Stimulated activated naive CD8-positive, alpha-beta T cell treated with anti-CD3 and anti-CD28 coated beads, Interleukin-15, amount 100 ng/mL, for 72 hours (primary cell): ENCODE results near the gene ANKRD11.
"Not testable (repeated sequence)": the region's sequence is repeated elsewhere in the genome, so short reads cannot be mapped to it uniquely, and the experiment has no call there.

Experiments
- ATAC-seq: fragments of 150-1000 bp; cut with Tn5 transposase; 2 replicates; pipeline ENCODE4 v1.10.0; 2021; ENCODE audit warnings: mild to moderate bottlenecking, moderate library complexity
- DNase-seq, 2 donors: peaks; one replicate each; pipeline ENCODE4 v3.0.0; 2021 to 2022
- H3K27ac Mint-ChIP-seq, 2 donors: one replicate each; pipeline ENCODE4 v1.8.0; 2022; ENCODE audit warnings: mild to moderate bottlenecking in 2 of 2, mixed read lengths in 2 of 2, moderate library complexity in 2 of 2
- H3K27me3 Mint-ChIP-seq: one replicate; pipeline ENCODE4 v1.8.0; 2022; ENCODE audit warnings: mixed read lengths
- H3K4me1 Mint-ChIP-seq: one replicate; pipeline ENCODE4 v1.8.0; 2022; ENCODE audit warnings: mild to moderate bottlenecking, mixed read lengths
- H3K4me3 Mint-ChIP-seq, 2 donors: one replicate each; pipeline ENCODE4 v1.8.0; 2022; ENCODE audit warnings: mild to moderate bottlenecking in 2 of 2, mixed read lengths in 2 of 2, moderate library complexity in 1 of 2
- H3K9me3 Mint-ChIP-seq, 2 donors: one replicate each; pipeline ENCODE4 v1.8.0; 2022; ENCODE audit warnings: mixed read lengths in 2 of 2

The ANKRD11 gene

GRCh38 chr16:89257757-89258465 lies 232.4 kb downstream of the ANKRD11 start:
- Mint-ChIP-seq H3K27me3 (peaks cover 44% of the 10 kb centered on the region), H3K27ac (no peak overlapping the region), H3K4me1 (peaks cover 32% of the 10 kb centered on the region), H3K4me3 (peak overlapping the region; percentile 59 to 82), H3K9me3 (no peaks in the 10 kb centered on the region)
- no peak for DNase-seq
- ATAC-seq, result no peak

DNA sequence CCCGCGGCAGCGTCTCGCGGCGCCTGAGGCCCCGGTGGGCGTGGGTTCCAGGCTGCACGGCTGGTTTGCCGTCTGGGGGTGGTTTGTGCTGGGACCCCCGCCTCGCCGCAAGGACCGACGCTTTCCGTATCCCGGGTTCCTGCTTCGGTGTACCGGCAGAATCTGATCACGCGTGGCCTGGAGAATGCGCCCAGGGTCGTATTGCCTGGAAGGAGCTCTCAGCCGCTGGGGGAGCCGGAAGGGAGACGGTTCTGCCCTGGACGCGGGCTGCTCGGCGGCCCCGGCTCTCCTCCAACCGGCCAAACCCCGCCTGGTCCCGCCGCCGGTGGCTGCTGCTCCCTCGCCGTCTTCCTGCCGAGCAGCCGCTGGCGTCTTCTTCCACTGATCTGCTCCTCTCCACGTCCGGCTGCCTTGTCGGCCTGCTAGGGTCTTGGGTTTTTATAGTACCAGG lies 233.1 kb downstream of the ANKRD11 start:
- Mint-ChIP-seq H3K4me3 (peak overlapping the region; percentile 59 to 82), H3K27ac (no peak overlapping the region), H3K4me1 (peaks cover 31% of the 10 kb centered on the region), H3K9me3 (no peaks in the 10 kb centered on the region), H3K27me3 (peaks cover 44% of the 10 kb centered on the region)
- DNase-seq (no peak), ATAC-seq (peak; percentile 49)

GRCh38 chr16:89256651-89257254 lies 233.6 kb downstream of the ANKRD11 start:
- Mint-ChIP-seq H3K27me3 (peaks cover 44% of the 10 kb centered on the region), H3K27ac (peak overlapping the region in 1 of 2 donors; percentile 86), H3K4me3 (peak overlapping the region; percentile 67 to 82), H3K9me3 (no peaks in the 10 kb centered on the region), H3K4me1 (peaks cover 25% of the 10 kb centered on the region)
- ATAC-seq (peak; percentile 98), DNase-seq (peak; percentile 76 to 78)

GRCh38 chr16:89253548-89254287 lies 236.6 kb downstream of the ANKRD11 start:
- Mint-ChIP-seq H3K9me3 (peaks cover 9 to 11% of the 10 kb centered on the region in 2 donors), H3K4me3 (no peak overlapping the region)
- no peak for ATAC-seq

GRCh38 chr16:89248196-89248982 lies 242.0 kb downstream of the ANKRD11 start:
- Mint-ChIP-seq H3K4me3 (peak overlapping the region; percentile 75 to 81), H3K9me3 (peaks cover 9 to 11% of the 10 kb centered on the region in 2 donors), H3K27me3 (no peaks in the 10 kb centered on the region), H3K4me1 (peaks cover 14% of the 10 kb centered on the region), H3K27ac (no peak overlapping the region)
- peak; percentile 1 for ATAC-seq
- DNase-seq, result no peak

More at GRCh38 chr16:89253548-89254287, 236.6 kb downstream of the ANKRD11 start:
- Mint-ChIP-seq H3K27ac (no peak overlapping the region), H3K27me3 (peaks cover 34% of the 10 kb centered on the region), H3K4me1 (peaks cover 21% of the 10 kb centered on the region)
- DNase-seq, result no peak

DNA sequence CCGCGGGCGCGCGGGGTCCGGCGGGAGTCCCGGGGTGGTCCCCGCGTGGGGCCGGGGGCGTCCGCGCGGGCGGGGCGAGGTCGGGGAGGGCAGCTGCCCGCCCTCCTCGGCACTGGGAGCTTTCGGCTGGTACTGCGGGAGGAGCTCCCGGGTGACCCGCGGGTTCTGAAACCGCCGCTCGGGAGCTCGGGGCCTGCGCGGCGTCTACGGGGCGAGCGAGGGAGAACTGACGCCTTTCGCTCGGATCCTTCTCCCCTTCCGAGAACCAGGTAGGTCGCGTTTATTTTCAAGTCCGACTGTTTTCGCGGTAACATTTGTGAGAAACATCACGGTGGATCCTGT lies 242.7 kb downstream of the ANKRD11 start:
- H3K27ac Mint-ChIP-seq, H3K27me3 Mint-ChIP-seq, DNase-seq: not testable (repeated sequence)
- Mint-ChIP-seq H3K9me3 (peaks cover 9 to 11% of the 10 kb centered on the region in 2 donors), H3K4me1 (peaks cover 21% of the 10 kb centered on the region), H3K4me3 (peak overlapping the region; percentile 75 to 81)
- peak; percentile 65 for ATAC-seq

- H3K4me1 Mint-ChIP-seq, result peaks cover 26% of the 10 kb centered on the region
- peak overlapping the region in 1 of 2 donors; percentile 48 for H3K27ac Mint-ChIP-seq
- DNase-seq, result peak; percentile 90 to 95
- peak overlapping the region; percentile 75 to 81 for H3K4me3 Mint-ChIP-seq
- ATAC-seq, result peak; percentile 85
- H3K27me3 Mint-ChIP-seq, result no peaks in the 10 kb centered on the region
- peaks cover 9 to 11% of the 10 kb centered on the region in 2 donors for H3K9me3 Mint-ChIP-seq
Observed at GRCh38 chr16:89246903-89247733, 243.2 kb downstream of the ANKRD11 start.

DNA sequence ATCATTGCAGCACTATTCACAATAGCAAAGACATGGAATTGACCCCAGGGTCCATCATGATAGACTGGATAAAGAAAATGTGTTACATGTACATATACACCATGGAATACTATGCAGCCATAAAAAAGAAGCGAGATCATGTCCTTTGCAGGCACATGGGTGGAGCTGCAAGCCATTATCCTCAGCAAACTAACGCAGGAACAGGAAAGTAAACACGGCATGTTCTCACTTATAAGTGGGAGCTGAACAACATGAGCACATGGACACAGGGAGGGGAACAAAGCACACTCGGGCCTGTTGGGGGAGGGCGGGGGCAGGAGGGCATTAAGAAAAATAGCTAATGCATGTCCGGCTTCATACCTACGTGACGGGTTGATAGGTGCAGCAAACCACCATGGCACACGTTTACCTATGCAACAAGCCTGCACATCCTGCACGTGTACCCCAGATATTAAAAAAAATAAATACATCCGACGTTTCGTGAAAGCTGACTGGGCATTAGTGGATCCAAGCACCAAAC lies 243.9 kb downstream of the ANKRD11 start:
- Mint-ChIP-seq H3K9me3 (peaks cover 9 to 11% of the 10 kb centered on the region in 2 donors), H3K4me3 (peak overlapping the region; percentile 75 to 81), H3K27me3 (no peaks in the 10 kb centered on the region), H3K27ac (peak overlapping the region in 1 of 2 donors; percentile 48), H3K4me1 (peaks cover 31% of the 10 kb centered on the region)
- ATAC-seq (no peak), DNase-seq (no peak)

- no peak for DNase-seq
- H3K4me3 Mint-ChIP-seq, result no peak overlapping the region
- H3K9me3 Mint-ChIP-seq, result peaks cover 1 to 2% of the 10 kb centered on the region in 2 donors
- no peak overlapping the region for H3K27ac Mint-ChIP-seq
- H3K4me1 Mint-ChIP-seq, result peaks cover 44% of the 10 kb centered on the region
- no peaks in the 10 kb centered on the region for H3K27me3 Mint-ChIP-seq
- no peak for ATAC-seq
Observed at GRCh38 chr16:89244754-89245153, 245.6 kb downstream of the ANKRD11 start.

GRCh38 chr16:89244264-89244663 lies 246.1 kb downstream of the ANKRD11 start:
- DNase-seq, H3K4me3 Mint-ChIP-seq, H3K9me3 Mint-ChIP-seq, ATAC-seq, H3K27ac Mint-ChIP-seq, H3K27me3 Mint-ChIP-seq: not testable (repeated sequence)
- H3K4me1 Mint-ChIP-seq, result peaks cover 45% of the 10 kb centered on the region

DNA sequence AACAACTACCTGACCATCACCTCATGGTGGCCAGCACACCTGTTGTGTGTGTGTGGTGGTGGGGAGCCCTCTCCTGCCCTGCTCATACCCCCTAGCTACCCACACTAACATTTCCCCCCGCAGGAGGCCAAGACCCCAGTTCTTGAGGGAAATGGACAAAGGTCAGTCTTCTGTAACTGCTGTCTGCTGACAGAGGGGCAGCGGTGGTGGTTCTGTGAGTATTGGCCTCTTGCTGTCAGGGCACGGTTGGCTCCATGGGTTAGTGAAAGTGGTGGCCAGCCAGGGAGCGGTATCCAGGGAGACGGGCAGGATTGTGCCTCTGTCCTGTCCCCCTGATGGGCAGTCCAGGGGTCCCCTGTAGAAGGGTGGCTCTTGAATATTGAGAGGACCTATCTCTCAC lies 246.7 kb downstream of the ANKRD11 start:
- ATAC-seq, result no peak
- H3K27ac Mint-ChIP-seq, result no peak overlapping the region
- DNase-seq, result no peak
- H3K27me3 Mint-ChIP-seq, result no peaks in the 10 kb centered on the region
- no peaks in the 10 kb centered on the region for H3K9me3 Mint-ChIP-seq
- peaks cover 45% of the 10 kb centered on the region for H3K4me1 Mint-ChIP-seq
- no peak overlapping the region for H3K4me3 Mint-ChIP-seq

GRCh38 chr16:89242795-89243200 lies 247.6 kb downstream of the ANKRD11 start:
- peak overlapping the region; percentile 9 to 49 for H3K4me3 Mint-ChIP-seq
- peaks cover 45% of the 10 kb centered on the region for H3K4me1 Mint-ChIP-seq
- no peak for ATAC-seq
- H3K9me3 Mint-ChIP-seq, result no peaks in the 10 kb centered on the region
- DNase-seq, result no peak
- peak overlapping the region in 1 of 2 donors; percentile 75 for H3K27ac Mint-ChIP-seq
- H3K27me3 Mint-ChIP-seq, result no peaks in the 10 kb centered on the region

DNA sequence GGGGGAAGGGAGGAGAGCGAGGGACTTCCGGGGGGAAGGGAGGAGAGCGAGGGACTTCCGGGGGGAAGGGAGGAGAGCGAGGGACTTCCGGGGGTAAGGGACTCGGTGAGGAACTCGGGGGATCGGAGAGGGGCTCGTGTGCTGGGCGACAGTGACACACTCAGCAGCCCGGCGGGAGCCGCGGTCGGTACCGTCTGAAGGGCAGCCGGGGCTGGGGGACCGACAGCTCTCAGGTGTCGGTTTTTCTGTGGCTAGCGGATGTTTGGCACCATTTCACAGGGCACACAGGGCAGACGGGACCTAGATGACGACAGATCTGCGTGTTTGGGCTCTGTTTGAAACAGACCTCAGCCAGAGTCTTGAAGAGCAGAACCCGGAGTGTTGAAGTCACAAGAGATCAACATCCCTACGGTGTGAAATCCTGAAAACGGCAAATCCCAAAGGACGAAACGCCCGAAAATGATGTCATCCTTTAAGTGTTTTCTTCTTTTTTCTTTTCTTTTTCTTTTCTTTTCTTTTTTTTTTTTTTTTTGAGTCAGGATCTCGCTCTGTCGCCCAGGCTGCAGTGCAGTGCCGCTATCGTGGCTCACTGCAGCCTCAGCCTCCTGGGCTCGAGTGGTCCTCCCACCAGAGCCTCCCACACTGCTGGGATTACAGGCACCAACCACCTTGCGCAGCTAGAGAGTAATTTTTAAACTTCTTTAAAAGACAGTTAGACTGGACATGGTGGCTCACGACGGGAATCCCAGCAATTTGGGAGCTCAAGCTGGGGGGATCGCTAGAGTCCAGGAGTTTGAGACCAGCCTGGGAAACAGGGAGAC lies 249.0 kb downstream of the ANKRD11 start:
- DNase-seq, result peak; percentile 81
- Mint-ChIP-seq H3K4me3 (peak overlapping the region; percentile 99 to 100), H3K4me1 (peaks cover 39% of the 10 kb centered on the region), H3K27ac (peak overlapping the region; percentile 100), H3K9me3 (no peaks in the 10 kb centered on the region), H3K27me3 (no peaks in the 10 kb centered on the region)
- peak; percentile 85 for ATAC-seq
